HG03139 (cell line): ENCODE data around the gene PRUNE2.
"Not testable (repeated sequence)": the region's sequence is repeated elsewhere in the genome, so short reads cannot be mapped to it uniquely, and the experiment has no call there.

Experiments
- ATAC-seq: cut with Tn5 transposase; IDR thresholded peaks from one replicate; pipeline ENCODE4 v1.9.1; 2021; ENCODE audit not compliant: unreplicated experiment

Gene PRUNE2

GRCh38 chr9:76905791-76906646, at the start of gene PRUNE2:
Gene PRUNE2, minus strand, starts transcription at chr9:76906114. Its CDS starts 151 bp downstream, at chr9:76905963.
- ATAC-seq = no peak

GRCh38 chr9:76955406-76955805, 49.5 kb upstream of the PRUNE2 start:
- not testable (repeated sequence) for ATAC-seq

GRCh38 chr9:76949865-76950264, 44.0 kb upstream of the PRUNE2 start:
- ATAC-seq = no peak

GRCh38 chr9:76944011-76944410, 38.1 kb upstream of the PRUNE2 start:
- ATAC-seq = no peak

- no peak for ATAC-seq
Observed at GRCh38 chr9:76943054-76943453, 37.1 kb upstream of the PRUNE2 start.

GRCh38 chr9:76932757-76933156, 26.8 kb upstream of the PRUNE2 start:
- no peak for ATAC-seq

GRCh38 chr9:76932265-76932664, 26.4 kb upstream of the PRUNE2 start:
- no peak for ATAC-seq

- ATAC-seq = no peak
Observed at GRCh38 chr9:76927540-76928240, 21.8 kb upstream of the PRUNE2 start.

GRCh38 chr9:76926846-76927245, 20.9 kb upstream of the PRUNE2 start:
- ATAC-seq = no peak

- no peak for ATAC-seq
Observed at GRCh38 chr9:76926324-76926741, 20.4 kb upstream of the PRUNE2 start.

- no peak for ATAC-seq
Observed at GRCh38 chr9:76921165-76921564, 15.3 kb upstream of the PRUNE2 start.

GRCh38 chr9:76917299-76917698, 11.4 kb upstream of the PRUNE2 start:
- no peak for ATAC-seq

- ATAC-seq = no peak
Observed at GRCh38 chr9:76916231-76916630, 10.3 kb upstream of the PRUNE2 start.

GRCh38 chr9:76913467-76913866, 7.6 kb upstream of the PRUNE2 start:
- ATAC-seq = no peak

- peak; percentile 52 for ATAC-seq
Observed at GRCh38 chr9:76912636-76913275, 6.8 kb upstream of the PRUNE2 start.

- ATAC-seq = no peak
Observed at GRCh38 chr9:76911971-76912370, 6.1 kb upstream of the PRUNE2 start.

- ATAC-seq = no peak
Observed at GRCh38 chr9:76910861-76911260, 4.9 kb upstream of the PRUNE2 start.

GRCh38 chr9:76906647-76906975, 697 bp upstream of the PRUNE2 start:
- no peak for ATAC-seq

- ATAC-seq = no peak
Observed at GRCh38 chr9:76904661-76905457, 1.1 kb downstream of the PRUNE2 start.

- ATAC-seq = no peak
Observed at GRCh38 chr9:76902395-76902794, 3.5 kb downstream of the PRUNE2 start.

GRCh38 chr9:76901801-76902200, 4.1 kb downstream of the PRUNE2 start:
- no peak for ATAC-seq
